SH-SY5Y (cell line): Measurements from ENCODE around the gene MSMB.

Experiments used
- GATA2 ChIP-seq: IDR thresholded peaks from 2 replicates; pipeline ENCODE4 v1.6.1; 2011; ENCODE audit warnings: mild to moderate bottlenecking, low read depth, low read length
- GATA3 ChIP-seq: IDR thresholded peaks from 2 replicates; pipeline ENCODE4 v1.6.1; 2011; ENCODE audit warnings: low read depth, mild to moderate bottlenecking, low read length, moderate library complexity

GRCh38 chr10:46014683-46015405, 31.2 kb downstream of the MSMB start:
- TF ChIP-seq GATA3 (no peak), GATA2 (no peak)
